Measurements from ENCODE around the gene ENDOV.

The ENDOV gene

GRCh38 chr17:80485846-80486245, 70.9 kb downstream of the ENDOV start:
- DNase-seq (ENCODE audit: low read depth): no peak

- no peak for DNase-seq (ENCODE audit: low read depth)
Measured at GRCh38 chr17:80486692-80487091, 71.7 kb downstream of the ENDOV start.

- DNase-seq (ENCODE audit: low read depth): no peak
Measured at GRCh38 chr17:80487511-80487910, 72.5 kb downstream of the ENDOV start.

All from stimulated activated CD4-positive, alpha-beta T cell treated with anti-CD3 and anti-CD28 coated beads, Interleukin-2, amount 100 ng/mL, for 4 hours (primary cell).